HTERT RPE-1 (cell line): ENCODE measurements around the gene NREP.

Experiments
- in situ Hi-C: fragments of 300-500 bp; cut with MboI; formaldehyde crosslinking; loops from 4 replicates; pipeline ENCODE4 v1.14.3; 2020; ENCODE audit warnings: low sequenced_read_pairs

Gene NREP, protein sequence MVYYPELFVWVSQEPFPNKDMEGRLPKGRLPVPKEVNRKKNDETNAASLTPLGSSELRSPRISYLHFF

DNA sequence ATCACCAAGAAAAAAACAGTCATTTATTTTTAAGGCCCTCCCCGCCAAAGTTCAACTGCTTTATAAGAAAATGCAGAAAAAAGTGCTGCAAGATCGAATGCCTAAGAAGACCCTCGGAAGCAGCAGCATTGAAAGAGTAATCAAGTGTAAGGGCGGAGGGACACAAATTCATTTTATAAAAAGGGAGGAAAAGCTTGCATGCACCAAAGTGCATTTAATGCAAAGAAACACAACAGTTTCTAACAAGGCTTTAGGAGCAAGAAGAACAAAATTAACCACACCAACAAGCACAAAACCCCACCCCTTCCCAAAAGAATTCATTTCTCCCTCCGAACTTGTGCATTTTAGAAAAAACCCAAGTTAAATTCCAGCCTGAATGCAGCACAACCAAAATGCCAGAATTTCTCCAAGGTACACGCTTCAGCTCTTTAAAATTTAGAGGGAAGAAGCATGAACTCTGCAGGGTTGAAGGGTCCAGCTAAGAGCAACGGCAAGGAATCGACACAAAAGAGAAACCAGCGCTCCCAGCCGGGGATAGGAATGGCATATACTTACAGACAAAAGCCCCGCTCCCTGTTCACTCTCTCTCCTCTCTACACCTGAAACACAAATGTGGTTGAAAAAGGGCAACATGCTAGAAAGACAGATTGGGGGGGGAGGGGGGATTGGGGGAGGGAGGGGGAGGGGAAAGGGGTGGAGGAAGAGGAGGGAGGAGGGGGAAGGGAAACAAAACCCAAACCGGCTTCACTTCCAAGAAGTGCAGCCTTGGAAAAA lies at the start of gene NREP:
Gene NREP (minus strand): TSS at position 614 of the 774 bp plus-strand sequence. CDS start 1,422 bp downstream, outside the sequence.
- in situ Hi-C loops = no loop called here

GRCh38 chr5:111806753-111807152 lies 49.8 kb upstream of the NREP start:
- in situ Hi-C loops = no loop called here

DNA sequence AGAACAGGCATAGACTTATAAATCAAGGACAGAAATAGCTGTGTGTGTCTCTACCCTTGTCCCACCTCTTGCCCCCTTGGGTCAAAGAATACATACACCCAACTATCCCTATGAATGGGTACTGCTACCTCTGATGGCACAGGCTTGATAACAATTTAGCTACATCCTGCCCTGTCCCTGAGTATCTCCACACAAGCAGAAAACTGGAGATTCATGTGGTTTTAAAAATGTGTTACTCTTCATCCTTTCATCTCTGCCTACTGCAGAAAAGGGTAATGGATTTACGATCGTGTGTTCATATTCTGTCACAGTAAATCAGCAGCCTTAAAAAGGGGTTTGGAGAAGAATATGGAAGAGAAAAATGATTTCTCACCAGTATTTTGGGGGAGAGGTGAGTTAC lies 49.2 kb upstream of the NREP start:
- in situ Hi-C loops = no loop called here

DNA sequence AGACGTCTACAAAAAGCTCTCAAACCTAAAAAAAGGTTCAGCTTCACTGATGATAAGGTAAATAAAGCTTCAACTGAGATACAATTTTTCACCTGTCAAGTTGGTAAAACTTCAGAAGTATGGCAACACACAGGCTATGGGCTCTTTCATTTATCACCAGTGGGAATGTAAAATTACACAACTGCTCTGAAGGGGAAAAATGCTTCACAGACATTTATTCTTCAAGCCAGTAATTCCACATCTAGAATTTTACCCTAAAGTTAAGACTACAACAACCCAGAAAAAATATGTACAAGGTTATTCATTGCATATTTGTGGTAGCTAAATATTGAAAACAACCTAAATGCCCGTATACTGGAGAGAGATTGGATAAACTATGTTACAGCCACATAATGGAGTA lies 48.1 kb upstream of the NREP start:
- in situ Hi-C loops = no loop called here

DNA sequence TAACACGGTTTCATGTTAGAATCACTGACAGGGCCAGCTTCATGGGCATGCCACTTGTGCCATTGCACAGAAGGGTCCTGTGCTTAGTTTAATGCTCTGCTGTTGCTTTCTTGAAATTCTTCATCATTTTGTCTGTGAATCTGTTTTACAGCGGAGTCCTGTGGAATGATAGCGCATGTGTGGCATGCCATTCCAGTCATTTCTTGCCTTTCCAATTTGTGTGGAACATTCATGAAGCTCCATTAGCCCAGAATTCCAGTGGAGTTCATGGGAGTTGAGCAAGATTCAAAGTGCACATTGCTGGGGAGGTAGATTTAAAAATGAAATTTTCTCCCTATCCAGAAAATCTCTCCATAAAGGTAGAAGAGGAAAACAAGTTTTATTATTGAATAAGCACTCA lies 43.4 kb upstream of the NREP start:
- in situ Hi-C loops = no loop called here

GRCh38 chr5:111795142-111795541 lies 38.1 kb upstream of the NREP start:
- in situ Hi-C loops = no loop called here

GRCh38 chr5:111792471-111793058 lies 35.6 kb upstream of the NREP start:
- in situ Hi-C loops = no loop called here

DNA sequence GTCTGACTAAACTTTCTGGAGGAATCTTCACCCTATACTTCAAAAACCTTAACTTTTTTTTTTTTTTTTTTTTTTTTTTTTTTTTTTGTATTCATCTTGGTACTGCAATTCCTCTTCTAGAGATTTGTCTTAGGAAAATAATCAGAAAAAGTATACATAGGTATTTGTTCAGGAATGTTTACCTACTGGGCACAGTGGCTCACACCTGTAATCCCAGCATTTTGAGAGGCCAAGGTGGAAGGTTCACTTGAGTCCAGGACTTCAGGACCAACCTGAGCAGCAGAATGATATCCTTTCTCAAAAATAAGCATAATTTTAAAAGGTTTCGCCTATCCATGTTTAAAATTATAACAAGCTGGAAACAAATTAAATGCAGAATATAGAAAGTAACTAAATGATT lies 33.3 kb upstream of the NREP start:
- in situ Hi-C loops = no loop called here

DNA sequence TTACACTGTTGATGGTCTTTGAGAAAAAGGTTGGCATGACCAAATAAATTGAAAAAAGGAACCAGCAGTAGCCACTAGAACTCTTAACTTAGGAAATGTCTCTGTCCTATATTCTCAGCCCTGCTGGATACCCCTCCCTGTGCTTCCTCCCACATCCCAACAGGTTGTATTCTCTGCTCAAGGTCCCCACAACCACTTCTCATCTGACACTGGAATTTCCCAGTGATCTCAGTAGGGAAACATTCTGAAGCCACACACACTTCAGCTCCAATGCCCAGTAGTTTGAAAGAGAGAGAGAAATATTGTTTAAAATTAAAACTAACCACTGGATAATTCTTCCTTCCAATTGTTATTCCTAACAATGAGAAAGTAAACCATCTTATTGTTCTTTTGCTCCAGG lies 30.0 kb upstream of the NREP start:
- in situ Hi-C loops = no loop called here

DNA sequence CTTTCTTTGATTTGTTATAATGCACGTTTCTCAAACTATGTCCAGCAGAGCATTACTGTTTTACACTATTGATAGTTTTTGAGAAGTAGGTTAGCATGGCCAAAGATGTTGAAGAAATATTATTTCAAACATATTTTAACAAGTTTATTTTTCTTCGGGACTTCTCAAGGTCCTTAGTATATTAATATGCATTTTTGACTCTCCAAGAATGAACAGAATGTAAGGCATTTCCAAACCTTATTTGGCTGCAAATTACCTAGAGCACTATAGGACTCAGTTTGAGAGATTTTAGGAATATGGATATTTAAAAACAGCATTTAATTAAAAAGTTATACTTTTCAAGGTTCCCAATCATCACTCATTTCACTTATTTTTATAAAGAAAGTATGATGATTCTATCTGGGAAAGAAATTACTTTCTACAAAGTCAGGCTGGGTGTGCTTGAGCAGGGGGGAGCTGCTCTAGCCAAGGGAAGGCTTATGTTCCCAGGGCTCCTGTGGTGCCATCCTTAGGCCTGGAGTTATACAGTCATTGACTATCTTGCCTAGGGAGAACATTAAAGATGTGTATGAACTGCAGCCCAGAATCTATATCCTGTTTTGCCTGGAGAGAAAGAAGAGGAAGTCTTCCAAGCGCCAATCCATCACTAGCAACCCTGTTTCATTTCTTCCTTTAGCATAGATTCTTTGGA lies 27.6 kb upstream of the NREP start:
- in situ Hi-C loops = no loop called here

- in situ Hi-C loops = no loop called here
Measured at GRCh38 chr5:111783537-111783936, 26.5 kb upstream of the NREP start.

- in situ Hi-C loops = no loop called here
Measured at GRCh38 chr5:111782216-111782615, 25.2 kb upstream of the NREP start.

DNA sequence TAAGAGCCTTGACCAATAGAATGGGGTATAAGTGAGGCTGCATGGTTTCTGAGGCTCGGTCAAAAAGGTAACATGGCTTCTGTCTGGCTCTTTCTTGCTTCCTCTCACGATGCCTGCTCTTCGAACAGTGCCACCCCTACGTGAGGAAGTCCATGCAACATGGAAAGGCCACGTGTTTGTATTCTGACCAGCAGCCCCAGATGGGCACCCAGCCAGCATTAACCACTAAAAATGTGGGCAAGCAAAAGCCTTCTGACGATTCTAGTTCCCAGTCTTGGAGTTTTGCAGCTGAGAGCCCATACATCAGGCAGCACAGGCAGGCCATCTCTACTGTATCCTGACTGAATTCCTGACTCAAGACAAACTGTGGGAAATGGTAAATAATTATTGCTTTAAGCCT lies 24.2 kb upstream of the NREP start:
- in situ Hi-C loops = no loop called here

DNA sequence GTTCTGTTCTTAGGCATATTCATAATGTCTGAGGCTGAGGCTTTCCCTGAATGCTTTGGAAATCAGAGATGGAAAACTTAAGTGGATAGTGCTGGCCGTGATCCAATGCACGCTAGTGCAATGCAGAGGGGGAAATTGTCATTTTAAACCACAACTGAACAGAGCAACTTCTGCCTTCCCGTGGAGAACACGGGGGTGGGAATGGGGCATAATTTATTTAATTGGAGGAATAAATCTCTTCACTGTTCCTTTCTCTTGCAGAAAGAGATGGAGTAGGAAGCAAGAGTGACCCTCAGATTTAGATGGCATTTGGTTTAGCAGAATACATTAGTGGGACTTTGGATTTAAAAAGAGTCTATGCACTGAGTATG lies 22.9 kb upstream of the NREP start:
- in situ Hi-C loops = no loop called here

DNA sequence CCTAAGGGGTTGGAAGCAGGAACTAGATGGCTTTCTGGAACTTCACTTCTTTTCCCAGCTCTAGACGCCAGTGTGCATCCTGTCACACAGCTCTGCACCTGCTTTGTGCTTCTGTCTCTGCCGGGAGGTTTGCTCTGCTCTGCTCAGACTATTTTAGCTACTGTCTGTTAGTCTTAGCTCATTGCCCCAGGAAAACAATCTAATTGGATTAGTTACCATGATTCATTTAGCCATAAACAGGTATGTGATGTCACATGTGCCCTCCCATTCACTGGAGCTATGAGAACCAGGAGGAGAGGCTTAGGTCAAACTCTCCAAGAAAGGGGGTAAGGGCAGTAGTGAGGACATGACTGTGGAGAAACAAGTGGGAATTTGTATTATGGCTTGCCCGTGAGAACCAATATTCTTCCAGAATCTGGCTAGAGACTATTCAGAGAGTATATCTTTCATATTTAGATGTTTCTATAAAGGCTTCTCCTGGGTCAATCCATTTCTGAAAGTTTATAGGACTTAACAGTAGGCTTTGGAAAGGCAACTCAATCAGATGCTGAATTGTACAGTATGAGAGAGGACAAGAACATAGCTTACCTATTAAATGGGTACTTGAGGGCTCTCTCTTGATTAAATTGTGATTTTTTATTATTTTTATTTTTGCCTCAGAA lies 22.4 kb upstream of the NREP start:
- in situ Hi-C loops = no loop called here

GRCh38 chr5:111776913-111777781 lies 20.2 kb upstream of the NREP start:
- in situ Hi-C loops = no loop called here

DNA sequence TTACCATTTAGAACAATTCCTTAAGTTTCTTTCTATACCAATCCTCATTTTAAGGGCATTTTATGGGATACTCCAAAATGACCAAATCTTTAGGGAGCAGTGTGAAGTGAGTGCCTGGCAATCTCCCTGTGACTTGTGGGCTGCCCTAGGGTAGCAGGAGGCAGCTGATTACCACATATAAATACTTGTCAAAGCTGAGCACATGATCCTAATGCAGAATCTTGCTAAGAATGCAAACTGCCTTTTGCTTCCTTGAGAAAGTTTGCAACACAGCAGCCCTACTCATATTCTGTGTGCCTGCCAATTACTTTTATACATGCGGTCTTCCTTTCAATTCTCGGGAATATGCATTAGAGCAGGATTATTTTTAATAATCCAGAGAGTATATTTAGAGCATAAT lies 18.2 kb upstream of the NREP start:
- in situ Hi-C loops = no loop called here

DNA sequence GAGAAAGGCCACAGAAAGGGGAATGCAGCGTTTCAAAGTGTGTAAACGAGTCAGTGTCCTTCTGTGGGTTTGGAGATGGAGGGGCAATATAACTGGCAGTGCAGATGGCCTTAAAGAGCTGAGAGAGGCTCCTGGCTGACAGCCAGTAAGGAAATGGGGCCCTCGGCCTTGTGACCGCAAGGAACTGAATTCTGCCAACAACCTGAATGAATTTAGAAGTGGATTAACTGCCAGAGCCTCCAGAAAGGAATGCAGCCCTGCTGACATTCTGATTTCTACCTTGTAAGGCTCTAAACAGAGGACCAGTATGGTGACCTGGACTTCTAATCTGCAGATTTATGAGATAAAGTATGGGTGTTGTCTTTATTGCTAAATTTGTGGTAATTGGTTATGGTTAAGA lies 17.5 kb upstream of the NREP start:
- in situ Hi-C loops = no loop called here

DNA sequence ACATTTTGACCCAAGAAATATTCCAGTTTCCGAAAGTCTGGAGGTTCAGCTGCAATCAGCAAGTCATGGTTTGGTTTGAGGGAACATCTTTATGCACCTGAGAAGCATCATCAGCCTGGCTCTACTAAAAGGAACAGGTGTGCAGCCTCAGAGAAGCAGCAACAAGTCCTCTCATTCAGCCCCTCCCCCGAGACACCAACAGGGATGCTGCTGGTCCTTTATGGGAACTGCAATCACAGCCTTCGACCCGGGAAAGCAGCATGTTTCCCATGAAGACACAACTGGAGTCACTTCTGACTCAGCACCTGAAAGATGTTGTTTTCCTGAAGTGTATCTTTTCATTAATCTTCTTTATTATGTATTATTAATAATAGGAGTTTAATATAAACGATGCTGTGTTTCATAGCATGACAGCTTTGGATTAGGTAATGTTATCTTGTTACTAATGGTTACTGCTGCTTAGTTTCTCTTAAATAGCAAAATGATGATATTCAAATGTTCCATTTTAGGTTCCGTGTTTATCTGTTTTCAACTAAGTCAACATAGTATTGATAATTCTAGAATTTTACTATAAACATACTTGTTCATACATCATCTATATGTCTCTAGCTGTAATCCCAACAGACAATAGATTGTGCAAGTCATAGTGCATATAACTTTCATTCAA lies 15.6 kb upstream of the NREP start:
- in situ Hi-C loops = no loop called here

DNA sequence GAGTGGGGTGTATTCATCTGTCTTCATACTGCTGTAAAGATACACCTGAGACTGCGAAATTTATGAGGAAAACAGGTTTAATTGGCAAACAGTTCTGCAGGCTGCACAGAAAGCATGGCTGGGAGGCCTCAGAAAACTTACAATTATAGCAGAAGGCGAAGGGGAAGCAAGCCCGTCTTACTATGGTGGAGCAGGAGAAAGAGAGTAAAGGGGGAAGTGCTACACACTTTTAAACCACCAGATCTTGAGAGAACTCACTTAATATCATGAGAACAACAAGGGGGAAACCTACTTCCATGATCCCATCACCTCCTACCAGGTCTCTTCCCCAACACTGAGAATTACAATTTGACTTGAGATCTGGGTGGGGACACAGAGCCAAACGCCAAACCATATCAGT lies 12.5 kb upstream of the NREP start:
- in situ Hi-C loops = no loop called here
